Measurements from ENCODE around the gene NFIX. TPM values are rescaled to one million over a fixed set of nuclear protein-coding genes. Genes with fewer than 3 reads are reported as not detected.

The NFIX gene
- total and polyA plus RNA-seq, 9 of the 15 experiments (the other 6 are each of a cell fraction or from before 2014, with no cell fraction given) = 0.28 to 26.8 (median 5.4) TPM

- no peak for TF ChIP-seq SMAD4 (CRISPR knock-in tag; conservative IDR thresholded peaks at IDR 0.05)
- TF ChIP-seq E2F3 (CRISPR knock-in tag; IDR thresholded peaks at IDR 0.05) = no peak
- TF ChIP-seq HNRNPL (IDR thresholded peaks at IDR 0.05; ENCODE audit: low read depth, low read length) = no peak
- TF ChIP-seq ZFP1 (CRISPR knock-in tag; IDR thresholded peaks at IDR 0.05) = no peak
- TF ChIP-seq HDAC1 (IDR thresholded peaks at IDR 0.05) = peak in 1 of 2 experiments; percentile 82; a peak in 2 of 4 replicates
- TF ChIP-seq GMEB1 (CRISPR knock-in tag; IDR thresholded peaks at IDR 0.05) = no peak
- TF ChIP-seq CHD2 (IDR thresholded peaks at IDR 0.05; ENCODE audit: low read depth, low read length) = no peak
- no peak for TF ChIP-seq ZNF764 (CRISPR knock-in tag; IDR thresholded peaks at IDR 0.05; ENCODE audit: low read depth)
- TF ChIP-seq TEAD2 (tag; IDR thresholded peaks at IDR 0.05) = 0 out of 2 replicates have a peak, but pooled peaks have one; percentile 40
- TF ChIP-seq FOXP1 (CRISPR knock-in tag; IDR thresholded peaks at IDR 0.05) = peak; percentile 24; the same call in 1 of the 2 replicates
- TF ChIP-seq POLR2B (IDR thresholded peaks at IDR 0.05; ENCODE audit: low read depth, partially characterized antibody) = peak; percentile 27
- no peak for TF ChIP-seq SRSF1 (IDR thresholded peaks at IDR 0.05; ENCODE audit: low read depth, low read length)
- TF ChIP-seq ZNF639 (CRISPR knock-in tag; conservative IDR thresholded peaks at IDR 0.05 in 1 of 2, IDR thresholded peaks at IDR 0.05 in 1 of 2) = no peak
- no peak for TF ChIP-seq DIDO1 (tag; IDR thresholded peaks at IDR 0.05; ENCODE audit: low read depth)
- TF ChIP-seq SMARCE1 (IDR thresholded peaks at IDR 0.05) = no peak
- TF ChIP-seq ZNF551 (CRISPR knock-in tag; IDR thresholded peaks at IDR 0.05) = no peak
- TF ChIP-seq ZNF57 (CRISPR knock-in tag; IDR thresholded peaks at IDR 0.05) = no peak
- TF ChIP-seq MLLT1 (IDR thresholded peaks at IDR 0.05) = peak; percentile 52 to 90; a peak in 2 of 4 replicates
- no peak for TF ChIP-seq ZHX1 (conservative IDR thresholded peaks at IDR 0.05; ENCODE audit: low read length)
- no peak for TF ChIP-seq RFX5 (IDR thresholded peaks at IDR 0.05; ENCODE audit: low read depth, low read length)
- TF ChIP-seq ZNF324 (CRISPR knock-in tag; IDR thresholded peaks at IDR 0.05) = no peak
- no peak for TF ChIP-seq KDM4B (IDR thresholded peaks at IDR 0.05; ENCODE audit: borderline replicate concordance in 2 of 2, low read depth in 1 of 2)
Measured at GRCh38 chr19:13100031-13100588, 104.8 kb downstream of the NFIX start (continued).
